Transverse colon (tissue), 4 donors: ENCODE data around the gene CDH26.

Source experiments
- POLR2A ChIP-seq: fragments of 450-650 bp; IDR thresholded peaks from one replicate; pipeline ENCODE4 v1.6.1; 2016; ENCODE audit warnings: antibody characterized with exemption, mild to moderate bottlenecking, moderate library complexity
- POLR2AphosphoS5 ChIP-seq, 3 donors: sonication (generic); formaldehyde crosslinking; IDR thresholded peaks; one replicate each; pipeline ENCODE4 v1.6.1; 2016; ENCODE audit warnings: antibody characterized with exemption in 3 of 3
- TF ChIP-seq, protein P1 (sequence below), 5 experiments: fragments of 200-600 bp in 3 of 5; fragments of 450-650 bp in 2 of 5; sonication (generic) in 3 of 5; IDR thresholded peaks; 1 replicate in 2 of 5; 2 replicates in 3 of 5; pipeline ENCODE4 v1.5.1; 2016 to 2017; ENCODE audit warnings: antibody characterized with exemption in 5 of 5, inconsistent platforms in 3 of 5, mild to moderate bottlenecking in 2 of 5, moderate library complexity in 1 of 5

DNA sequence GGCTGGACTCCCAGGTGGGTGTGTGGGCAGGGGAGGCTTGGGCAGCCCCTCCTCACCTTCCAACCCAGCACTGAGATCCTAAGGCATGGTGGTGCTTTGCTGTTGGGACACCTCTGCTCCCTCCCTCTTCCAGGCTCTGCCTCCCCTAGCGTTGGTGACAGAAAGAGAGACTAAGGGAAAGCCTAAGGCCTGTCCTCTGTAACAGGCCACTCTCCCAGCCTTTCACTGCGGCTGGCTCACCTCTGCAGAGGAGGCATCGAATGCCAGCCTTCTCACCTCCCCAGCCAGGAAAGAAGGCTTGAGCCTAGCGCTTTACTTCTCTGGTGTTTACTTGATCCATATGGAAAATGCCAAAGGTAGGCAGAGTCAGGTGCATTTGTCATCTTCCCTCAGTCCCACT lies 3.5 kb upstream of the CDH26 start:
- TF ChIP-seq POLR2AphosphoS5 (IDR thresholded peaks at IDR 0.05) (no peak), POLR2A (no peak)
- TF ChIP-seq, protein P1, sequence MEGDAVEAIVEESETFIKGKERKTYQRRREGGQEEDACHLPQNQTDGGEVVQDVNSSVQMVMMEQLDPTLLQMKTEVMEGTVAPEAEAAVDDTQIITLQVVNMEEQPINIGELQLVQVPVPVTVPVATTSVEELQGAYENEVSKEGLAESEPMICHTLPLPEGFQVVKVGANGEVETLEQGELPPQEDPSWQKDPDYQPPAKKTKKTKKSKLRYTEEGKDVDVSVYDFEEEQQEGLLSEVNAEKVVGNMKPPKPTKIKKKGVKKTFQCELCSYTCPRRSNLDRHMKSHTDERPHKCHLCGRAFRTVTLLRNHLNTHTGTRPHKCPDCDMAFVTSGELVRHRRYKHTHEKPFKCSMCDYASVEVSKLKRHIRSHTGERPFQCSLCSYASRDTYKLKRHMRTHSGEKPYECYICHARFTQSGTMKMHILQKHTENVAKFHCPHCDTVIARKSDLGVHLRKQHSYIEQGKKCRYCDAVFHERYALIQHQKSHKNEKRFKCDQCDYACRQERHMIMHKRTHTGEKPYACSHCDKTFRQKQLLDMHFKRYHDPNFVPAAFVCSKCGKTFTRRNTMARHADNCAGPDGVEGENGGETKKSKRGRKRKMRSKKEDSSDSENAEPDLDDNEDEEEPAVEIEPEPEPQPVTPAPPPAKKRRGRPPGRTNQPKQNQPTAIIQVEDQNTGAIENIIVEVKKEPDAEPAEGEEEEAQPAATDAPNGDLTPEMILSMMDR (IDR thresholded peaks at IDR 0.05): no peak
